Activated T-cell treated with anti-CD3 and anti-CD28 coated beads for 1 hour (primary cell): ENCODE results near the gene COLEC11.
"Not testable (repeated sequence)": the region's sequence is repeated elsewhere in the genome, so short reads cannot be mapped to it uniquely, and the experiment has no call there.

Source experiments
- DNase-seq: peaks from one replicate; pipeline ENCODE4 v3.0.0-alpha.2; 2020; ENCODE audit warnings: low read depth

The COLEC11 gene

DNA sequence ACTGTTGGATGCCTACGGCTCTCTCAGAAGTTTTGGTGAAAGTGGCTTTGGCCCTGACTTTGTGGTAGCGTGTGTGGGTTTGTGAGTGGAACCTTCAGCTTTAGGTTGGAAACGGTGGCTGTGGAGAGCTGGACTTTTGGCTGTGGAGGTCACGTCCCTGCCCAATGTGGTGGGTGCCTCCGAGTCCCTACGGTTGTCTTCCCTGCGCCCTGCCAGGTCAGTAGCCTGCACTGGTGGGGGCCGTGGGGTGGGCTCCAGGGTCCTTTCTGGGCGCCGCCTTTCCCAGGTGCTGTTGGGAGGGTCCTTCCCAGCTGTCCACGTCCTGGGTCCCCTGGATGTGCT is 11.1 kb downstream of the COLEC11 start:
- DNase-seq: no peak

DNA sequence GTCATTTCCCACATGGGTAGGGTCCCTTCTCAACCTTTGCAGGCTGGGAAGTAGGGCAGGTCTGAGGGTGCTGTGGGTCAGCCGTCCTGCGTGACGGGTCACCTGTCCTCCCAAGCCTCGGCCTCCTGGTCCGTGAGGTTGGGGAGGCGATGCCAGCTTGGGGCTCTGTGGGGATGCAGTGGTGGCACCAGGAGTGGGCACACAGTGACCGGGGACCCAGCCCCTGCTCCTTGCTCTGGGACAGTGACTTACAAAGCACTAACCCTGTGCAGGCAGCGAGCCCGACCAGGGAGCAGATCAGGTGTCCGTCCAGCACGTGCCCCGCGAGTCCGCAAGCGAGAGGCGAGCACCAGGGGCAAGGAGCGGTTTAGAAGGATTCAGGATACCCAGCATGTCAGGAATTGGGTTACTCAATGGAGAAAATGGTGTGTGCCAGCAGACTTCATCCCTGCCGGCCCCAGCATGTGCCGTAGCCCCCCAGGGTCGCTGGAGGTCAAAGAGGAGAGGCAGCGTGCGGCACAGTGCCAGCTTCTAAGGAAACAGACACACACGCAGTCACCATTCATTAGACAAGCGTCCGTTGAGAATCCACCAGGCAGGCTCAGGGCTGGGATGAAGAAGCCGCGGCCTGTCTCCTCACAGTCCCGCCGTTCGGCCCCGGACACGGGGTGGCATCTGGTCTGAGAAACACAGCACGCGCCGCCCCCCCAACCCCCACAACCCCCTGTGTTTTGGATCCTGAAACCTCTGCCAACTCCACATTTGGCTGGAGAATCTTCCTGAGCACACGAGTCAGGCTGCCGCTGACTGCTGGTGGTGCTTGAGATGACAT is 11.7 kb downstream of the COLEC11 start:
- no peak for DNase-seq

DNA sequence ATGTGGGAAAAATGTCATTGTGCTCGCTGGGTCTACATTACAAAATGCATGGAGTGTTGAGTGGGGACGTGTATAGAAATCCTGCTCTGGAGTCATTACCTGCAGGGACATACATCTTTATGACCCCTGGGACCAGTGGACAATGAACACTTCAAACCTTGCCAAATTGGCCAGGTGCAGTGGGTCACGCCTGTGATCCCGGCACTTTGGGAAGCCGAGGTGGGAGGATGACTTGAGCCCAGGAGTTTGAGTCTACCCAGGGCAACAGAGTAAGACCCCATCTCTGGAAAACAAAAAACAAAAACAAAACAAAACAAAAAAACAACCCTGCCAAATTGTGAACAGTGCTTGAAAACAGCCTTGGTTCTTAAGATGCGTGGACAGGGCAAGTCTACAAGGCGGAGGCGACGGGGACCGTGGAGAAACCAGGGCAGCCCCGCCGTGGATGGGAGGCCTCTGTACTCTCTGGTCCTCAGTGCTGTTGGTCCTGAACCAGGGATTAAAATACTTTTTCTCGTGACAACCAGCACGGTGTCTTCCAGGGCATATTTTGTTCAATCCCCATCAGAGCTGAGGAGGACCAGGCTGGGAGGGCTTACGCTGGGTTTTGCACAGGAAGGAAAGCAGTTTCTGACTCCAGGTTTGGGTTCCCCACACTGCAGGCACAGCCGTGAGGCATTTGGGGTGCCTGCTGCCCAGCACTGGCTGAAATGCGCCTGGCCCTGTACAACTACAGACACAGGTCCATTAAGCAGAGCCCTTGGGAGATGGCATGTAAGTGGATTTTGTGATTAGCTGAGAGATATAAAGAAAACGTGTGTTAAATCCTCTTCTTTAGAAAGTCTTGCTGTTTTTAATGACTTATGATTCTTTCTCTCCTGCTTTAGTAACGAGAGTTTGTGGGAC is 13.7 kb downstream of the COLEC11 start:
- no peak for DNase-seq

DNA sequence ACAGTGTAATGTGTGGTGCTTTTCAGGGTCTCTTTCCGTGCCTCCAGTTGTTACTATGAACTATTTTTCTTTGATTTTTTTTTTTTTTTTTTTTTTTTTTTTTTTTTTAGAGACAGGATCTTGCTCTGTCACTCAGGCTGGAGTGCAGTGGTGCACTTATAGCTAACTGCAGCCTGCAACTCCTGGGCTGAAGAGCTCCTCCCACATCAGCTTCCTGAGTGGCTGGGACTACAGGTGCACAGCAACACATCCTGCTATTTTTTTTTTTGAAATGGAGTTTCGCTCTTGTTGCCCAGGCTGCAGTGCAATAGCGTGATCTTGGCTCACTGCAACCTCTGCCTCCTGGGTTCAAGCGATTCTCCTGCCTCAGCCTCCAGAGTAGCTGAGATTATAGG is 14.4 kb downstream of the COLEC11 start:
- not testable (repeated sequence) for DNase-seq

DNA sequence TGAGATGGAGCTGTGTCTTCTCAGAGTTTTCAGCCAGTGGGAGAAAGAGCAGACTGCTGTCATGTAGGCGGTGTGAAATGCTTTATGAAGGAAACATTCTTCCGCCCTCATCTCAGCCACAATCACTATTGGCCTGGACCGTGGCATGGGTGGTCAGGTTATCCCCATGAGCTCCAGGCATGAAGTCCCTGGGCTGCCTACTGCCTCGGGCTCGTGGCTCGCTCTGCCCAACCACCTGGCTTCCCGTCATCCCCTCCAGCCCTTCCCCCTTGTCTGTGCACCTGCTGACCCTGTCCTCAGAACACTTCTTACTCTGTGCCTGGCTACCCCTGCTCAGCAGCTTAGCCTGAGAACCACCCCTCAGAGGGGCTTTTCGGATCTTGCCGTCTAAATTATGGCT is 15.5 kb downstream of the COLEC11 start:
- DNase-seq: no peak

DNA sequence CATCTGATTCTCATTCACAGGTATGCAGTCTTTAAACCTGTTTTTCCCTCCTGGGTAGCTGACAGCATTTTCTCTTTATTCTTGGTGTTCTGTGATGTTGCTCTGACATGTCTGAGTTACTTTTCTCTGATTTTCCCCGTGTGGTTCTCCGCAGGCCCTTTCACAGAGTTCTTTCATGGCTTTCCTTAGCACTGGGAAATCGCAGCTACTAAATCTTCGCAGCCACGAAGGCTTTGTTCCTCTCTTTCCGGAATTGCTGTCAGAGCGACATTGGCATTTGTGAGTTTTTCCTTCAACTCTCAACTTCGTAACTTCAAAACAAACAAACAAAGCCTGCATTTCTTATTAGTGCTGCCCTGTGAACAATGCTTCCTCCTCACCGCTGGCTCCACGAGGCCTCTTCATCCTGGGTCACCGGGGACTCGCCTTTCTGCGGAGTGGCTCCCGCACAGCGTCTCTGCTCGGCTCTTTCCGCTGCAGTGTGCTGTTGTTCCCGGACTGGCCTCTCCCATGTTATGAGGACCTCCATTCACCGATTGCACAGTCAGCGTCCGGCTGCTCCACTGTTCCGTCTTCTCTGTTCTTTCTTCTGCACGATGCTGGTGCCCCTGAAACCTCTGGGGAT is 16.1 kb downstream of the COLEC11 start:
- no peak for DNase-seq

DNA sequence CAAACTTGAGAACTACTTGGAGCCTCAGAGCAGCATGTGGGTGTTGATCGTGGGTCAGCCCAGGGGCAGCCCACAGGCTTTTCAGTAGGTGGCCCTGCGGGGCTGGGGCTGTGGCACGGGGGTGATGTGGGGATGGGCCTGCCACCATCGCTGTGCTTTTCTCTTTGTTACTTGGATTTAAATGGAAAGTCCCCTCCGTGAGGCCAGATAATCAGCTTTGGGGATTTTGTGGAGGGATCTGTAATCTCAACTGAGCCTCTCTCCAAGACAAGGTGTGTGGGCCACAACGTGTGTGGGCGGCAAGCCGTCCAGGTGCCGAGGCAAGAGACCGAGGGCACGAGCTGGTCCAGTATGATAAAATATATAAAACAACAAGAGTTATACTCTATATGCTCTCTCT is 16.7 kb downstream of the COLEC11 start:
- DNase-seq: no peak

DNA sequence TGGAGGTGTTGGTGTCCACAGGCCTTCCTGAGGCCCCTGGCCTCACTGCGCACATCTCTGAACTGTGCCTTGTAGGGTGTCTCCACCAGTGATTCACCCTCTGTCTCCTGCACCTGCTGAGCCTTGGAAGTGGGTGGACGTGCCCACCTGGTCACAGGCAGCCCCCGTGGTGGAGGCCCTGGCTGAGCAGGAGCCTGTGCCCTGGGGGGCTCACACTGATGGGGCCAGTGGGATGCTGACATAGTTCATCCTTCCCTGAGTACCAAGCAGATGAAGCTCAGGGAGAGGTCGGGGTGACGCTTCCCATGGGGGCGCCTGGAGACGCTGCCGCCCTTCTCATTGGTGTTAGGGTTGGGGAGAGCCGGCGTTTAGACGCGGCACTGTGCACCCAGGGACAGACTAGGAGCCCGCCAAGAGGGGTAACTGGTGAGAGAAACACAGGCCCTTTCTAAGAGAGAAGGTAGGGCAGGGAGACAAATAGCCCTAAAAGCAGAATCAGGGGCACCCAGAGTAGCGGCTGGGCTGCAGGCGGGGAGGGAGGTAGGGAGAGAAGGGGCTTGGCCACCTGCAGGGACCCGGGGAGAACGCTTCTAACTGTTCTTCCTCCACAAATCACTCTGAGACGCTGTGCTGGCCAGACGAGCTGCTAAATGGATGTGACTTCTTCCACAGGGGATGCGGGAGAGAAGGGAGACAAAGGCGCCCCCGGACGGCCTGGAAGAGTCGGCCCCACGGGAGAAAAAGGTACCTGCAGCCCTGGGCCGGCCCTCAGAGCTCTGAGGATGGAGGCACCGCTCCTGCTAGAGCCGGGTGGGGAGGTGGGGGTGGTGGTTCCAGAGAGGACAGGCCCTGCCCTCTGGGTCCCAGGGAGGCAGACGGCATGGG is 18.0 kb downstream of the COLEC11 start:
- DNase-seq: no peak

DNA sequence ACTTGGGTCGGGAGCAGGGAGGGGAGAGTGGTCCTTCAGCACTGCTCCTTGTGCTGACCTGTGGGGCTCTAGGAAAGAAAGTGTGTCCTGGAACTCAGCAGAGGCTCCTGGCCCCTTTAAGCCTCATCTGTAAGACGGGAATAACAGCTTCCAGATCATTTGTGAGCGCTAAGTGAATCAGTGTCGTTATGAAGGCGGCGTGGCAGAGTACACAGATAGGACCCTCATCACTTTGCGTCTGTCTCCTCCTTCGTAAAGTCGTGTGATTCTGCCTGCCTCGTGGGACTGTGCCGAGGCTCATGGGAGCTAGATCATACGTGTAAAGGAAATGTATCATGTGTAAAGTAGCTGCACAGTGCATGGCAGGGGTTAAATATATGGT is 18.6 kb downstream of the COLEC11 start:
- no peak for DNase-seq

DNA sequence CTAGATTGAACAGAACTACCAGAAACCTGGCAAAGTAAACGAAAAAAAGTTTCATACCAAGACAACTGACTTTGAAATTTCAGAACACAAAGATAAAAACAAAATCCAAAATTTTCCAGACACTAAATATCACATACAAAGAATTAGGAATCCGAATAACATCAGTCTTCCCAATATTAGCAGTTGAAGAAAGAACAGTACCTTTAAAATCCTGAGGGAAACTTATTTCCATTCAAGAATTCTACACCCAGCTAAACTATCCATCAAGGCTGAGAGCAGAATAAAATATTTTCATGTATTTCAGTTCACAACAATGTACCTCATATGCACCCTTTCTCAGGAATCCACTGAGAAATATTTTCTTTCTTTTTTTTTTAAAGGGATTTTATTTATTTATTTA is 19.8 kb downstream of the COLEC11 start:
- not testable (repeated sequence) for DNase-seq

DNA sequence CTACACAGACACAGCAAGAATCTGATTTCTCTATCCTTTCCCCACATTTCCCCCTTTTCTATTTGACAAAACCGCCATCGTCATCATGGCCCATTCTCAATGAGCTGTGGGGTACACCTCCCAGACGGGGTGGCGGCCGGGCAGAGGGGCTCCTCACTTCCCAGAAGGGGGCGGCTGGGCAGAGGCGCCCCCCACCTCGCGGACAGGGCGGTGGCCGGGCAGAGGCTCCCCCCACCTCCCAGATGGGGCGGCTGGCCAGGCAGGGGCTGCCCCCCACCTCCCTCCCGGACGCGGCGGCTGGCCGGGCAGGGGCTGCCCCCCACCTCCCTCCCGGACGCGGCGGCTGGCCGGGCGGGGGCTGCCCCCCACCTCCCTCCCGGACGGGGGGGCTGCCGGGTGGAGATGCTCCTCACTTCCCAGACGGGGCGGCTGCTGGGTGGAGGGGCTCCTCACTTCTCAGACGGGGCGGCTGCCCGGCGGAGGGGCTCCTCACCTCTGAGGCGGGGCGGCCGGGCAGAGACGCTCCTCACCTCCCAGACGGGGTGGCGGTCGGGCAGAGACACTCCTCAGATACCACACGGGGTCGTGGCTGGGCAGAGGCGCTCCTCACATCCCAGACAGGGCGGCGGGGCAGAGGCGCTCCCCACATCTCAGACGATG is 20.8 kb downstream of the COLEC11 start:
- not testable (repeated sequence) for DNase-seq

DNA sequence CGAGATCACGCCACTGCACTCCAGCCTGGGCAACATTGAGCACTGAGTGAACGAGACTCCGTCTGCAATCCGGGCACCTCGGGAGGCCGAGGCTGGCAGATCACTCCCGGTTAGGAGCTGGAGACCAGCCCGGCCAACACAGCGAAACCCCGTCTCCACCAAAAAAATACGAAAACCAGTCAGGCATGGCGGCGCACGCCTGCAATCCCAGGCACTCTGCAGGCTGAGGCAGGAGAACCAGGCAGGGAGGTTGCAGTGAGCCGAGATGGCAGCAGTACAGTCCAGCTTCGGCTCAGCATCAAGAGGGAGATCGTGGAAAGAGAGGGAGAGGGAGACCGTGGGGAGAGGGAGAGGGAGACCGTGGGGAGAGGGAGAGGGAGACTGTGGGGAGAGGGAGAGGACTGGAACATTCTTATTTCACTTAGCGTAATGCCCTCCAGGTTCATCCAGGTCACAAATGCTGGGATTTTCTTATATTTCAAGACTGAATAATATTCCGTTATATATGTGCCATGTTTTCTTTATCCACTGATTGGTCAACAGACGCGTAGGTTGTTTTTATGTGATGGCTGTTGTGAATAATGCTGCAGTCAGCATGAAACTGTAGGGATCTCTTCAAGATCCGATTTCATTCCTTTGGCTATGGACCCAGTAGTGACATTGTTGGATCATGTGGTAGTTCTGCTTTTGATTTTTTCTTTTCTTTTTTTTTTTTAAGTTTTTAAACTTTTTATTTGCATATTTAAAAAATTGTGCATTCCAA is 21.7 kb downstream of the COLEC11 start:
- not testable (repeated sequence) for DNase-seq

DNA sequence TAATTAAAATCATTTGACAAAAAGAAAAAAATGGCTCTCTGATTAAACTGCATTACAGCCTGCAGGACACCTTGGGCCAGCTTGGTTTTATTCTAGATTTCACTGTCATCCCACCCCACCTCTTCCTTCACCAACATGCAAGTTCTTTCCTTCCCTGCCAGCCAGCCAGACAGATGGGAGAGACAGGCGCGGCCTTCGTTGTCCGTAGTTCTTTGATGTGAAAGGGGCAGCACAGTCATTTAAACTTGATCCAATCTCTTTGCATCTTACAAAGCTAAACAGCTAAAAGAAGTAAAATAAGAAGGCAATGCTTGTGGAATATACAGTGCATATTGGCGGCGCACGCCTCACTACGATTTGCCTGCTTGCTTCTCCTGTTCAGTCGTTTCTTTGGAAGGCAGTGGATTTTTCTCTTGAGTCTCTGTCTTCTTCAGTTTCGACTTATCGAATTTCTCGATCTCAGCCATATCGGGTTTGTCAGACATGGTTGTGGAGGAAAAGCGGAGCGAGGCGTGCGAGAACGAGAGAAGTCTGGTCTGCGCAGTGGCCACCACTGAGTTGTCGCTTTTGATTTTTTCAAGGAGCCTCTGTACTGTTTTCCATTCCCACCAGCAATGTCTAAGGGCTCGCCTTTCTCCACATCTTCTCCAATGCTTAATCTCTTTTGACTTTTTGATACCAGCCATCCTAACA is 22.4 kb downstream of the COLEC11 start:
- no peak for DNase-seq

DNA sequence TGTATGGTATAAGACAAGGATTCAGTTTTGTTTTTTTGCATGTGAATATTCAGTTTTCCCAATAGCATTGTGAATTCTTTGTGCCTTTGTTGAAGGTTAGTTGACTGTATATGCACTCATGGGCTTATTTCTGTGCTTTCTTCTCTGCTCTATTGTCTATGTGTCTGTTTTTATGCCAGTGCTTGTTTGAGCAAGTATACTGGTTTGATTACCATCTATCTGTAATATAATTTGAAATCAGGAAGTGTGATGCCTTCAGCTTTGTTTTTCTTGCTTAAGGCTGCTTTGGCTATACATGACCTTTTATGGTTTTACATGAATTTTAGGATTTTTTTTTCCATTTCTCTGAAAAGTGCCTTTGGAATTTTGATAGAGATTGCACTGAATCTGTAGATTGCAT is 23.5 kb downstream of the COLEC11 start:
- DNase-seq: no peak

DNA sequence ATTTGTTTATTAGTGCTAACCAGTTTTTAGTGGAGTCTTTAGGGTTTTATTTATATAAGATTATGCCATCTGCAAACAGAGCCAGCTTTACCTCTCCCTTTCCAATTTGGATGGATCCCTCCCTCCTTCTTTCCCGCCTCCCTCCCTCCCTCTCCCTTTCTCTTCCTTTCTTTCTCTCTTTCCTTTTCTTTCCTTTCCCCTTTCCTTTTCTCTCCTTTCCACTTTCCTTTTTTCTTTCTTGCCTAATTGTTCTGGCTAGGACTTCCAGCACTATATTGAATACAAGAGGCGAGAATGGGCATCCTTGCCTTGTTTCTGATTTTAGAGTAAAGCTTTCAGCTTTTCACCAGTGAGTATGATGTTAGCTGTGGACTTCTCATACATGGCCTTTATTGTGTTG is 24.1 kb downstream of the COLEC11 start:
- no peak for DNase-seq

DNA sequence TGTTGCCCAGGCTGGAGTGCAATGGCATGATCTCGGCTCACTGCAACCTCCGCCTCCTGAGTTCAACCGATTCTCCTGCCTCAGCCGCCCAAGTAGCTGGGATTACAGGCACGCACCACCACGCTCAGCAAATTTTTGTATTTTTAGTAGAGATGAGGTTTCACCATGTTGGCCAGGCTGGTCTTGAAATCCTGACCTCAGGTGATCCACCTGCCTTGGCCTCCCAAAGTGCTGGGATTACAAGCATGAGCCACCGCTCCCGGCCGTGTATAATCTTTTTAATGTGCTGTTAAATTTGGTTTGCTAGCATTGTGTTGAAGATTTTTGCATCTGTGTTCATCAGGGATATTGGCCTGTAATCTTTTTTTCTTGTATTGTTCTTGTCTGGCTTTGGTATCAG is 24.7 kb downstream of the COLEC11 start:
- DNase-seq: not testable (repeated sequence)

DNA sequence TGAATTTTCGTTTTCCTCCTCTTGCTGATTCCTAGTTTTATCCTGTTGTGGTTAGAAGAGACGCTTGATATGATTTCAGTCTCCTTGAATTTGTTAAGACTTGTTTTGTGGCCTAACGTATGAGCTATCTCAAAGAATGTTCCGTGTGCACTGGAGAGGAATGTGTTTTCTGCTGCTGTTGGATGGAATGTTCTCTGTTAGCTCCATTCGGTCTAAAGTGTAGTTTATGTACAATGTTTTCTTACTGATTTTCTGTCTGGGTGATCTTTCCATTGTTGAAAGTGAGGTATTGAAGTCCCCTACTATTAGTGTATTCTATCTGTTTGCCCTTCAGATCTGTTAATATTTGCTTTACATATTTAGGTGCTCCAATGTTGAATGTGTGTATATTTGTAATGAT is 25.9 kb downstream of the COLEC11 start:
- DNase-seq: no peak

DNA sequence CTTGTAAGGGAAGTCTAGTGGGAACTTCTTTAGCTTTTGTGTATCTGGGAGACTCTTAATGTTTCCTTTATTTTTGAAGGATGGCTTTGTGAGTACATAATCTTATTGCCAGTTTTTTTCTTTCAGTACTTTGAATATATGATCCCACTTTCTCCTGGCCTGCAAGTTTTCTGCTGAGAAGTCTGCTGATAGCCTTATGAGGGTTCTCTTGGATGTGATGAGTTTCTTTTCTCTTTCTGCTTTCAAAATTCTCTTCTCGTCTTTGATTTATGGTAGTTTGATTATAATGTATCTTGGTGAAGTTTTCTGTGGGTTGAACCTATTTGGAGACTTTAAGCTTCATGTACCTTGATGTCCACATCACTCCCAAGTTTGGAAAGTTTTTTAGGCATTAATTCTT is 28.1 kb downstream of the COLEC11 start:
- no peak for DNase-seq

DNA sequence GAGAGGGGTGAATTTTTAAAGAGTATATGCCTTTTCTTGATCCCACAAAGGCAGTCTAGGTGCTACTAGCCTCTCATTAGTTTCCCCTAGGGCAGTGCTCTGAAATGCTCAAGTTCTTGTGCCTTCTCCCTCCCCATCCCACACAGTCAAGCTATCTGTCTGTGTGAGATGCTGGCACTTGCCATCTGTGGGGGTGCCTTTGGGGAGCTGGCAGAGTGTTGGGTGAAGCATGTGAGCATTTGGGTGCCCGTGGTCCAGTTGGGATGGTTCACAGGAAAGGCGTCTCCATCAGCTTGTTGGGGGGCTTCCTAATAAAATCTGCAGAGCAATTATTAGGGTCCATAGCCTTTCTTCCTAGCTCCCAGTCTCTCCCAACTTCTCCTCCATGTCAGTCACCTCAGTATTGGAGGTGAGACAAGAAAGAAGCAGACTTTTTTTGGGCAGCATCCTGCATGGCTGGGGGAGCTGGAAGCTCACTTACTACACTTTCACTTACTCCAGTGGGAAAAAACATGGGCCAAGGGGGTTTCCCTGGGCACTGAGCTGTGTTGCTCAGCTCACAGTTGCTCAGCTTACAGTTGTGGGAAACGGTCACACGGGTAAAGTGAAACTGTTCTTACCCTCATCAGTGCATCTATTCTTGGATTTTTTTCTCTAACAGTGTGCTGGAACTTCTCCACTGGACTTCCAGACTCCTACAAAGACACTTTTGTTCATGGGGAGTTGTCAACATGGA is 29.3 kb downstream of the COLEC11 start:
- no peak for DNase-seq
